Keratinocyte (primary cell): ENCODE data around the gene CRADD.

ENCODE experiments used
- CTCF ChIP-seq, 3 experiments: IDR thresholded peaks in 1 of 3; conservative IDR thresholded peaks in 1 of 3; optimal IDR thresholded peaks in 1 of 3; 2 replicates in 2 of 3; 3 replicates in 1 of 3; pipeline versions ENCODE3 to v1.5.1; 2011; ENCODE audit warnings: low read length in 3 of 3, mild to moderate bottlenecking in 3 of 3, moderate library complexity in 2 of 3, control low read depth in 1 of 3, inconsistent platforms in 1 of 3; ENCODE audit not compliant: insufficient read depth in 2 of 3; ENCODE audit errors: extremely low read depth in 1 of 3
- EZH2 ChIP-seq: IDR thresholded peaks from one replicate; pipeline ENCODE4 v1.6.1; 2012; ENCODE audit warnings: inconsistent platforms, mild to moderate bottlenecking, low read length, moderate library complexity

GRCh38 chr12:93704122-93704521 is 26.9 kb downstream of the CRADD start:
- no peak for TF ChIP-seq EZH2
- TF ChIP-seq CTCF (optimal IDR thresholded peaks at IDR 0.05 in 1 of 3, IDR thresholded peaks at IDR 0.05 in 1 of 3, conservative IDR thresholded peaks at IDR 0.05 in 1 of 3; ENCODE audit: extremely low read depth in 1 of 3, insufficient read depth in 2 of 3, low read length in 3 of 3), result no peak
